PC-9 (cell line): ENCODE measurements around the gene SEC22A.

ENCODE experiments used
- CTCF ChIP-seq: fragments of 200-600 bp; sonication (generic); conservative IDR thresholded peaks from 2 replicates; pipeline ENCODE4 v1.6.1; 2017; ENCODE audit warnings: mixed run types, antibody characterized with exemption, mild to moderate bottlenecking, moderate library complexity
- EZH2 ChIP-seq: fragments of 200-600 bp; sonication (generic); IDR thresholded peaks from 2 replicates; pipeline ENCODE4 v1.8.0; 2017; ENCODE audit warnings: antibody characterized with exemption, low read depth

GRCh38 chr3:123277106-123277505 is 75.4 kb downstream of the SEC22A start:
- no peak for TF ChIP-seq CTCF
- no peak for TF ChIP-seq EZH2
